HPDE6-E6E7 (cell line): ENCODE results near the gene MAPRE3.

Experiments used
- DNase-seq: peaks from one replicate; pipeline ENCODE4 v3.0.0; 2011; ENCODE audit warnings: missing footprints; ENCODE audit errors: extremely low spot score

MAPRE3 gene

DNA sequence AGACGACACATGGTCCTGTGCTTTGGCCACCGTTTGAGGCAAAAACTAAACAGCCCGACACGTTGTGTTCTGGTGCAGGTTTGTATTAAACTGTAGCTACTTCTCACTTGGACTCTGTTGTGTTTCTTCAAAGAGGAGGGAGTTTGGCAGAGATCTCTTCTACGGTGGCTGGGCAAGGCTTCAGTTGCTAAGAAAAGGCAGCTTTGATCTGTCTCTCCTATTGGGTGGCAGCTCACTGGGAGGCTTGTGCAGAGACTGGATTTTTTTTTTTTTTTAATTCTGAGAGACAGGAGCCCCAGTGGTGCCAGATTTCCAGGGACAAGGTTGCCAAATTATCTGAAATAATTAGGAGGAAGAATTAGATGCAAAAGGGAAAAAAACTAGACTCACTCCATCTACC, 20.2 kb upstream of the MAPRE3 start:
- no peak for DNase-seq

DNA sequence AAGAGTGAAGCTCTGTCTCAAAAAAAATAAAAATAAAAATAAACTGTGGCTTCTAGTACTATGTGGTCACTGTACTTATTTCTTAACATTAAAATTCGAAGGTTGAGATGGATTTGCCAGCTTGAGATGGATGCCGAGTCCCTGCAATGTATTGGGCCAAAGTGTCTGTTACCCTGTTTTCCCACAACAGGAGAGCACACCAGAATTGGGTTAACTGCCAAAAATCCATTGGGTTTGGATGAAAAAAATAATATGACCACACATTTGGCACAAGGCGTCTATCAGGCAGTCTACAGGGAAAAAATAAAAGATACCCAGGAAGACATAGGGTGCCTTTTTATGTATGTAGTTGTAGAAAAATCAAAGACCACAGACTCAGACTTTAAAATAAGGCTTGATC, 19.2 kb upstream of the MAPRE3 start:
- DNase-seq = no peak

DNA sequence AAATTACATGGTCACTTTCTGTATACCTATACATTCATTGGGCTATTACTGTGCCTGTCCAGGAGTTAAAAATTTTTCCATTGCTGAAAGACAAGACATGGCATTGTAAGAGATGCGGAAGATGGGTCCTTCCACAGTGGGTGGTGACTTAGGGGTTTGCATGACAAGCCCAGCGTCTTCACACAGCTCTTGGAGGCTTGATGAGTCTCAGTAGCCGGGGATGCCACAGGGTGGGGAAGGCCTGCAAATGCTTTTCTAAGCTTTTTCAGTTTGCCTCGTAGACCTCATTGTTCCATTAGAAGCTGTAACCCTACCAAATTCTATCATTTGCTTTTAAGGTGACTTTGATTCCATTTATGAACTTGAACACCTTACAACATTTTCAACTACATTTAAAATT, 18.1 kb upstream of the MAPRE3 start:
- no peak for DNase-seq

DNA sequence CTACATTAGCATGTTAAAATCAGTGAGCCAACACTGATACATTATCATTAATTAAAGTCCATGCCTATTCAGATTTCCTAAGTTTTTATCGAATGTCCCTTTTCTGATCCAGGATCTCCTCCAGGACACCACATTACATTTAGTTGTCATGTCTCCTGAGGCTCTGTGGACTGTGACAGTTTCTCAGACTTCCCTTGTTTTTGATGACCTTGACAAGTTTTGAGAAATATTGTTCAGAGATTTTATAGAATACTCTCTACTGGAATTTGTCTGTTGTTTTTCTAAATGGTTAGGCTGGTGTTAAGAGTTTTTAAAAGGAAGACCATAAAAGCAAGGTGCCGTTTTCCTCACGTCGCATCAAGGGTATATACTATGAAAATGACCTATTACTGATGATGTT, 16.3 kb upstream of the MAPRE3 start:
- no peak for DNase-seq

DNA sequence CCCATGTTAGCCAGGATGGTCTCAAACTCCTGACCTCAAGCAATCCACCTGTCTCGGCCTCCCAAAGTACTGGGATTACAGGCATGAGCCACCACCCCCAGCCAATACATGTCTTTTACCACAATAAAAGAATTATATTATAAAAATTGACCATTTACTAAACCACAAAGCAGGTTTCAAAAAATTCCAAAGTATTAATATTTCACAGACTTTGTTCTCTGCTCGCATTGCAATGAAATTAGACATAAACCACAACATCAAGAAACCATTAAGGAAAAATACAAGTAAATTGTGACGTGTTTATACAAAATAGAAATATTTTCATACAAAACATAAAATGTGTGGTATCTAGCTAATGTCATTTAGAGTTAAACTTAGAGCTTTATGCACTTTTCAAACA, 13.4 kb upstream of the MAPRE3 start:
- no peak for DNase-seq

DNA sequence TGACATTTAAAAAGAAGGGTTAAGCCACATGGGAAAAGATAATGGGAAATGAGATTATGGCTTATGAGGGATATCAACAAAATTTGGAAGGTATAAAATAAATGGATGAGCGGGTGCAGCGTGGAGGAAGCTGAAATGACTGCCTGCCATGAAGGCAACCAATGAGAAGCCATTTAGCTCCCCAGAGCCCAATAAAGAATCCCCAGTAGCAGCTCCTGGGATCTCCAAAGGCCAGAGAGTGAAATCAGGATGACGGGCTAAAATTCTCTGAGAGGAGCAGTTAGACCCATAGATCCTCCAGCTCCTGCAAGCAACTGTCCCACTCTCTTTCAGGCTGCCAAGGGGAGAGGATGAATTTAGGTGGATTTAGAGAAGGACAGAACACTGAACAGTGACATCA, 12.9 kb upstream of the MAPRE3 start:
- no peak for DNase-seq

DNA sequence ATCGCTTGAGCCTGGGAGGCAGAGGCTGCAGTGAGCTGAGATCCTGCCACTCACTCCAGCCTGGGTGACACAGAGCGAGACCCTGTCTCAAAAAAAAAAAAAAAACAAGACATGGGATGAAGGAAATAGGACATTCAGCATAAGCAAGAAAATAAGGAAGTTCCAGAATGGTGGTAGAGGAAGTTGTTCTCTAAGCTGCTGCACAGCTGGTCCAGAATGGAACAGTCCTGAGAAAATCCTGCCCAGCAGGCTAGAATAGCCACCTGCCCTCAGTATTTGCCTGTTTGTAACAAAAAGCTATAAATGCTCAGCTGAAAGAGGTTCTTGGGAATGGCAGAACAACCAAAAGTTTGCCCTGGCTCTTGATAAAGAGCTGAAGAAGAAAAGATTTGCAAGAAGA, 11.1 kb upstream of the MAPRE3 start:
- DNase-seq = no peak

DNA sequence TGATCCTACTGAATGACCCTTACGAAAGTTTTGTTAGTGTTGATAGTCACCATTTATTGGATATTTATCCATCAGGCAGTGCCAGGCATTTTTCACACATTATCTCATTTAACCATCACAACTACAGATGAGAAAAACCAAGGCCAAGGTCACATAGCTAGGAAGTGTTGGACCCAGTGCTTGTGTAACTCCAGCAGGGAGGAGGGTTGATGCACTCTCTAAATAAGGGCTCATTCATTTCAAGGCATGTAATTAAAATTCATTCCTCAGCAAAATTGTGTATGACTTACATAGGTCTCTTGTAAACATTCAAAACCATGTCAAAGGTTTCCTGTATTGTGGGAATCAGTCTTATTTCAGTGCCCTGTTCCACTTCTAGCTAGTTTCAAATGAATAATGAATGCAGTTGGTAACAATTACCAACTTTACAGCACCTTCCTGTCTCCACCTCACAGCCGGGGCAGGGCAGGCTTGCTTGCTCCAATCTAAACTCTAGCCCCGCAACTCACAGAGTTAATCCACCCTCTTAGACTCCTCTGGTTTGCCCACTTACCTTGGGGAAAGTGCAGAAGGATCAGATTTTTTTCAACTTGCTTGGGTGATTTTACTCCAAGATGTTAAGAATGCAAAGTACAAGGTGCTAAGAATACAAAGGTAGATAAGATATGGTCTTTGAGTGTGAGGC, 5.8 kb upstream of the MAPRE3 start:
- DNase-seq = no peak

DNA sequence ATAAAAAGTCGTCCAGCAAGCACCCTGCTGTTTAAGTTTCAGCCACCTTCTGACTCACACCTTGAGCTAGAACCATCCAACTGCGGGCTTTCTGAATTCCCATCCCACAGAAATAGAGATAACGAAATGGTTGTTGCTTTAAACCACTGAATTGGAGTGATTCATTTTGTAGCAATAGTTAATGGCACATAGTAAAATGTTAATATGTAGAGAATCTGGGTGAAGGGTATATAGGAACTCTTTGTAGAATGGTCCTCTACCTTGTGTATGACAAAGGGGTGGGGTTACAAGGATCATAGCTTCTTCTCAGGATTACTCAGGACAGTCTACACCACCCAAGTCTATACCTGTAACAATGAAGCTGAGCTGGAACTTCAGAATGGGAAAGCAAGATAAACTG, 2.4 kb upstream of the MAPRE3 start:
- DNase-seq = no peak

DNA sequence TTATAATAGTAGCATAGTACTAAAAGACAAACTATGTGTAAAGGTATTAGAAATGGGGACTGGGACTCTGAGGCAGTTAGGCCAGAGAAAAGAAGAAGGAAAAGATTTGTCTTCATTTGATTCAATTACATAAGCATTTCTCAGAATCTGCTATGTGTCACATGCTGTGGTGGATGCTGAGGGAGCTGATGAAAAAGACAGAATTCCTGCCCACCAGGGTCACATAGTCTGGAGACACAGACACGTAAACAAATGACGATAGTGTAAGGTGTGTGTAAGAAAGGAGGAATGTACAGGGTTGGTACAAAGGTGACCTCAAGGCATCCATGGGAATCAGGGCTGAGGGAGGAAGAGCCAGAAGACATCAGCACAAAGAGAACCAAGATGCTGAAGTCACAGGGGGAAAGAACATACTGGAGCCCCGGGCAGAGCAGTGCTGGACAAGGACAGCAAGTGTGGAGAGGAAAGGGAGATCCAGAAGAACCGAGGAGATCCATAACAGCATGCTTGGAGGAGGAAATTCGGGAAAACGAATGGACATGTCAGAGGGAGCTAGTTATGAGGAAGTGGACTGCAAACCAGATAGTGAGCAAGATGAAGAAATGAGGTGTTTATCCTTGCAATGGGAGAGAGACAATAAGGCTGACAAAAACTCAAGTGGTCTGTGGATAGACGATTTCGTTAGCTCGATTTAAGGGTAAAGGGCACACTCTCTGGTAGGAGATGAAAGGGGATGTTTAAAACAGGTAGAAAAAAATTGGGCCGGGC, 1.2 kb upstream of the MAPRE3 start:
- no peak for DNase-seq

DNA sequence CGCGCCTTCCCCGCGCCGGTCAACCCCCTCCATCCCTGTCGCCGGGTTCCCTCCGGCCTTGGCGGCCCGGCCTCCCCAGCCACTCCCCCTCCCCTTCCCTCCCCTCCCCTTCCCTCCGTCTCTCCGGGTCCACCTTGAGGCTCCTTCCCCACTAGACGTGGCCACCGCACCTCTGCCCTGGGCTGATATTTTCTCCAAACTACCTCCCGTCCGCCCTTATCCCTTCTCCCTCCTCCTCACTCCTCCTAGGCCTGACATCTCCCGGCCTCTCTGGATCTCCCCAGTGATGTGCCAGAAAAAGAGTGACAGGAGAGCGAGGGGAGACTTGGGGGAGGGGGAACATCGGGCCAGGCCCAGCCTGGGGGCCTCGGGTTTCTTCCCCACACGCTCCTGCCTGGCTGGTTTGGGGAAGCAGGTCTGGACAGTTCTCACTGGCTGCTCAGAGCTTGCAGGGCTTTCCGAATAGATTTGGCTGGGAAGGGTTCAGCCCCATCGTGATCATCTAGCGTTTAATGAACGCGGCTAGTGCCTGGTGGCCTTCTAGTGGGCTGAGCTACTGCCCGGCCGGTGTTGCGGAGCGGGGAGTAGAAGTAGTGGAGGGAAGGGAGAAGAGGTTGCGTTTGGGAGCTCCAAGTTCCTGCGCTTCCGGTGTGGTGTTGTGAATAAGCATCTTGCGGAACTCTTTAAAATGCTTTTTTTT, 641 bp downstream of the MAPRE3 start:
- no peak for DNase-seq

DNA sequence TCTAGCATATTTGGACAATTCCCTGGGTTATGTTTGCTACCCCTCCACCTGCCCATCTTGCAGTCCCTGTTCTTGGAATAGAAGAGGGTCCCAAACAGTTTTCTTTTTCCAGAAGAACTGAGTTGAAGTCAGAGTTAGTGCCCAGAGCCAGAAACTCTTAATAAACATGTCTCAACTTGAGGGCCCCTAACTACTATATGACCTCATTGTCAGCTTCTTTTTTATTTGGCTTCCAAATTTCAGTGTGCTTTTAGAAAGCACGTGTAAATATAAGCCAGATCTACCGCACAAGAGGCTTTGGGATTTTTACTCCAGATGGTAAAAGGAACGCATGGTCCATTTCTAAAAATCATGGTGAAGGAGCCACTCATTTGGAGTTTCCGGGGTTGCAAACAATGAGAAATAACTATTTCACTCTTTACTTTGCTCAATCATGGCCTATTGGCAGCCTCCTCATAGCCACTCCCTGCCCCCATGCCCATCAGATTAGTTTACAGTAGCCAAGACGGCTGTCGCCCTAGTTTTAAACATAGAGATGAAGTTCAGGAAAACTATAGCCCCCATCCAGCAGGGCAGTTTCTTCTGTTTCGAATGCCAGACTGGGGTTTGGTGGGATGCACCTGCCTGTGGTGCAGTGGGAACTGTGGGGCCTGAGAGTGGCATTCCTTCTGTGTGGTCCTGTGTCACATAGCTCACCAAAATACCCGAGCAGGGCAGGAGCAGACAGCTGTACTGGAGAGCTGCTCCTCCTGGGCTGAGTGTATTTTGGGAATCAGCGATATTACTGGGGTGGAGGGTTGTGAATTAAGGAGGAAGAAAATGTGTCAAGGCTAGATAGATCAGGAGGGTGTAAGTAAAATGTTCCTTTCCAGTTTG, 1.7 kb downstream of the MAPRE3 start:
- DNase-seq = no peak

DNA sequence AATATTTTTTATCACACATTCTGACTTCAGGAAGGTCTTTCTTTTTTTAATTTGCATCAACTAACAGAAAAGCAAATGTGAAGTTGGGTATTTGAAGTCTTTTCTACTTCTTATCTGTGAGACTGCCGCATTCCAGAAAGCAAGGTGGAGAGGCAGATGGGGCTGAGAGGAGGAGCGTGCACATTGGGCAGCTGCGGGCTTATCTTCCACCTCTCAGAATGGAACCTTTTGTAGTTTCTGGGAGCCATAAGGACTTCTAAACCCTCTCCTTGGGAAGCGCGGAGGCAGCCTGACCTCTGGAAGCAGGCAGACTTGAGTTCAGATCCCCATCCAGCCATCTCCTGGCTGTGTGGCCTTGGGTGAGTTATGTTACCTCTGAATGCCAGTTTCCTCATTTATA, 3.9 kb downstream of the MAPRE3 start:
- no peak for DNase-seq

DNA sequence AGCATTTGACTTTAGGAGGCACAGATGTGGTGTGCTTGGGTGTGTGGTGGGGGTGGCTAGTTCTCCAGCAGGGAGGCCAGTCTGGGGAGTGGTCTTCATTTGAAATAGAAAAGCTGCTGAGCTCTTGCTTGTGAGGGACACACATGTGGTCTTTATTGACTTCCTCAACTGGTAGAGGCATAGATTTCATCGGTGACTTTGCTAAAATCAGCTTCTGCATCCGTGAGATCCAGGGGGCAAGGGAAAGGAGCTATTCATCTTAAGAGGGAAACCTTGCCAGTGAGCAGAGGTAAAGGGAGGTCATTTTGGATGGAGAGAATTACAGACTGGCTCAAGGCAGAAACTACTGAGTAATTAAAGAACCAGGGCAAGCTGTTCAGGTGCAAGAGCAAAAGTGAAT, 4.7 kb downstream of the MAPRE3 start:
- DNase-seq = no peak

DNA sequence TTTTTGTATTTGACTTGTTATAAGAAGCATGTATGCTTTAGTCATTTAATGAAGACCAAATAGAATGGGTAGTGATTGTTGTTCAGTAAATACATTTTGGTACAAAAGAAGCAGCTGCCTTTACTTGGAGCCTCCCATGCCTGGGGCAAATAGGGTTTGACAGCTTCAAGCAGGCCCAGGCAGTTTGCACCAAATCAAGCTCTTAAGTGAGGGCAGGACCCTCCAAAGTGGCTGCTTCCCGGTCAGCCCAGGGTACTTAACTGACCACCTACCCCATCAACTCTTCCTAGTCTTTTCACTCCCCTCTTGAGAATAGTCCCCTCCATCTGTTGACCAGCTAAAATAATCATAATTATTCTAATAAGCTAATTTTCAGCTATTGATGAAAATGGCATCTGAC, 5.2 kb downstream of the MAPRE3 start:
- no peak for DNase-seq

DNA sequence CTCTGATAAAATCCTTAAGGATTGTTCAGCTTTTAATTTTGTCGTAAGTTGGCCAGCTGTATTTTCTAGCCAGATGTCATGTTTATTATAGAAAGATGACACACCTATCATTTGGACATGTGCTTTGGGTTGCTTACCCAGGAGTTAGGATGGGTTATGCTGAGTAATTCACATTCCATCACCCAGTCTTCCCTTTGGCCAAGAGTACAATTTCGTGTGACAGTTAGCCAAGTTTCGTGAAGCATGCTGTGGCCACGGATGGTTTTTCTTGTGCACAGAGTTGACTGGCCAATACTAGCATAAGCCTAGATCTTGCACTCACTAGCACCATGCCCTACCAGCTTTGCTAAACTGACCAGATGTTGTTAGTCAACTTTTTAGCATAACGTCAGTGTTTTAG, 5.8 kb downstream of the MAPRE3 start:
- no peak for DNase-seq

DNA sequence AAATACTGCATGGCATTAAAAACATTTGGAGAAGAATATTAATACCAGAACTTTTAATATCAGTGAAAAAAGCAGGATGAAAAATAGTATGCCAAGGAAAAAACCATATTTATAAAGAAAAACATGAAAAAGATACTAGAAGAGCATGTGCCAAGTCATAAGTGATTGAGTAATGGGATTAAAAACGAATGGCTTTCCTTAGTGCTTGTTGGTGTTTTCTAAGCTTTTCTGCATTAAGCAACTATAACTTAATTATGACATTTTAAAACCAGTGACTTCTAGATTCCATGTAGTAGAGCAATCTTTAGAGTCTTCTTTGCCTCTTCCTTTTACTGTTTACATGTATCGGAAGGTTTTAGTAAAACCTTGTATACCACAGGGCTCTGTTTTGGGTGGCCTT, 6.6 kb downstream of the MAPRE3 start:
- DNase-seq = no peak

DNA sequence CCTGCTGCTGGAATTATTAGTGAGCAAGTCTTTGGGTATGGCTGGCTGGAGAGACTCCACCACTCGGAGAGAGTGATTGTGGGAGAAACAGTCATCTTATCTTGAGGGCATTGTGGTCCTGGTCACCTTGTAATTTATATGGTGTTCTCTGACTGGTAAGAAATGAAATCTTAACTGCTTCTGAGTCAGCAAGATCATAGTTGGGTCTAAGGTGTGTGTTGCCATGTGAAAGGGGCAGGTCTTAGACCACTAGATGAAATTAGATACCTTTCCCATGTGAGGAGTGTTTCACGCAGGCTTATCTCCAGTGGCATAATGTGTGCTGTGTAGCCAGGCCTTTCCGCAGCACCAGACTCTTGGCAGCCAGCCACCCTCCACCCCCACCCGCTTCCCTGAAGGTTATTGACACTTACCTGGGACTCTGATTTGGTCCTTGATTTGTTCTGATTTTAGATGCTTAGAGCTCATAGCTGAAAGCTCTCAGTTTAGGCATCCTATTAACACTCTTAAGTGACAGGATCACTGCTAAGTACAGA, 7.7 kb downstream of the MAPRE3 start:
- no peak for DNase-seq

DNA sequence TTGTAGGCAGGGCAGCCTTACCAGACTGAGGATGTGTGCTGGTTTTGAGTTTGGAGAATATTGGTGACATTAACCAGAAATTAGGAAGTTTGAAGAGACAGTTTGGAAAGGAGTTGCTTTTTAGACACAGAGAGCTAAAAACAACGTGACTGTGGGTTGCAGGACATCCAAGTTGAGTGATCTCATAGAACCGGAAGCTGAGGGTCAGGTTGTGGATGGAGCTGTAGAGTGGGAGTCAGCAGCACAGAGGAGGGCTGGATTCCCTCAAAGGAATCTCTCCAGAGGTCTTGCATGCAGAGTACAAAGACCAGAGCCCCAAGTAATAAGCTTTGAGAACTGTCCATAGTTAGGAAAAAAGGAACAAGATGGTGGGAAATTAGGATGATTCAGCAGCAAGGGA, 9.3 kb downstream of the MAPRE3 start:
- DNase-seq = no peak

DNA sequence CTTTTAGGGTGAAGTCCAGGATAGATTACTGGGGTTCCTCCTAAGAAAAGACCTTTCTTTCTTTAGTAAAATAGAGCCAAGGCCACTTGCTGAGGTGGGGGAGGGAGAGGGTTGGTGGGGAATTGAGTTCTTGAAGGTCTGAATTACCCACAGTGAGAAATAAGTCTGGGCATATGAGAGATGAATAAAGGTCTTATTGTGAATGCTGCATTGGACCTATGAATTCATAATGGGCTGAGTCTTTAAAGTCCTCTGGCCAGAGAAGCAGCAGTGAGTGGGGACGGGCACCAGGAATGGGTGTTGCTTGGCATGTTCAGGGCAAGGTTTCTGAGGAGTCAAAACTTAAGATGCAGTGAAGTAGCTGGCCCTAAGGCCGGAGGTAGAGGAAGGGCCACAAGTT, 10.5 kb downstream of the MAPRE3 start:
- DNase-seq = no peak

DNA sequence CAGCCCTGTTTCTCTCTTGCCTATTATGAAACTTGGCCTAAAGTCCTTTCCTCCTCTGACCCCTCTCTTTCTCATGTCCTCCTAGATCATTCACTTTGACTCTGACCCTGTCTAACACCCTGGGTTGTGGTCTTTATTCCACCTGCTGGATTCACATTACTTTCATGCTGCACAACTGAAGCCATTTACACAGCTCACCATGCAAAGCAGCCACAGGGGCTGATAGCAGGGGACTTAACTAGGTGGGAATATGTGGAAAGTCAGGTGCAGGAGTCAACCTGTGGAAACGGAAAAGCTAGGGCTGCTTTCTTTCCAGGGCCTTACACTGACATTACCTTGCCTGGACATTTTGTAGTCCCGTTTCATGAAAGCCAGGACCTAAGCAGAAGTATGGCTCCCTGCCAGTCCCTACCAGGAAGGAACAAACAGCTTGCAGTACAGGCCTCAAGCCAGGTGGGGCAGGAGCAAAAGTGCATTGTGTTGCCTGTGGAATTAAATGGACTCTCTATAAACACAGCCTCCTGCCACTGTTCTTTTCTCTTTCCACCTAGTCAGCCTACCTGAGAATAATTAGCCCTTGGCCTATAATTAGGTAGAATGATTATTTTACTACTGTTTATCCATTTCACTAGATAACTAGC, 11.8 kb downstream of the MAPRE3 start:
- peak; percentile 64 for DNase-seq
